ENCODE data around the gene ZNF280D.

Gene ZNF280D

GRCh38 chr15:56628893-56629532 lies 104.3 kb downstream of the ZNF280D start:
- DNase-seq = no peak

- DNase-seq = no peak
These were observed 113.4 kb downstream of the ZNF280D start for GRCh38 chr15:56619887-56620286.

GRCh38 chr15:56617628-56618027 lies 115.7 kb downstream of the ZNF280D start:
- no peak for DNase-seq

- DNase-seq = no peak
These were observed 116.8 kb downstream of the ZNF280D start for GRCh38 chr15:56616551-56616950.

GRCh38 chr15:56613811-56614210 lies 119.5 kb downstream of the ZNF280D start:
- DNase-seq = no peak

GRCh38 chr15:56608993-56609392 lies 124.3 kb downstream of the ZNF280D start:
- no peak for DNase-seq

GRCh38 chr15:56608140-56608778 lies 125.0 kb downstream of the ZNF280D start:
- no peak for DNase-seq

GRCh38 chr15:56602253-56602652 lies 131.1 kb downstream of the ZNF280D start:
- DNase-seq = no peak

GRCh38 chr15:56600380-56600779 lies 132.9 kb downstream of the ZNF280D start:
- DNase-seq = no peak

GRCh38 chr15:56598991-56599390 lies 134.3 kb downstream of the ZNF280D start:
- DNase-seq = no peak

GRCh38 chr15:56587686-56588085 lies 145.6 kb downstream of the ZNF280D start:
- DNase-seq = no peak

- DNase-seq = no peak
These were observed 147.1 kb downstream of the ZNF280D start for GRCh38 chr15:56586206-56586605.

GRCh38 chr15:56582785-56583184 lies 150.5 kb downstream of the ZNF280D start:
- DNase-seq = no peak

Data from activated CD8-positive, alpha-beta memory T cell treated with anti-CD3 and anti-CD28 coated beads, Interleukin-2, amount 50 U/mL, for 4 hours (primary cell).